ENCODE data around the gene NPHP1.
A peak's percentile ranks its signal among the peaks of the same experiment; 100 is the strongest.
"Not testable (repeated sequence)": the region's sequence is repeated elsewhere in the genome, so short reads cannot be mapped to it uniquely, and the experiment has no call there.

The NPHP1 gene

DNA sequence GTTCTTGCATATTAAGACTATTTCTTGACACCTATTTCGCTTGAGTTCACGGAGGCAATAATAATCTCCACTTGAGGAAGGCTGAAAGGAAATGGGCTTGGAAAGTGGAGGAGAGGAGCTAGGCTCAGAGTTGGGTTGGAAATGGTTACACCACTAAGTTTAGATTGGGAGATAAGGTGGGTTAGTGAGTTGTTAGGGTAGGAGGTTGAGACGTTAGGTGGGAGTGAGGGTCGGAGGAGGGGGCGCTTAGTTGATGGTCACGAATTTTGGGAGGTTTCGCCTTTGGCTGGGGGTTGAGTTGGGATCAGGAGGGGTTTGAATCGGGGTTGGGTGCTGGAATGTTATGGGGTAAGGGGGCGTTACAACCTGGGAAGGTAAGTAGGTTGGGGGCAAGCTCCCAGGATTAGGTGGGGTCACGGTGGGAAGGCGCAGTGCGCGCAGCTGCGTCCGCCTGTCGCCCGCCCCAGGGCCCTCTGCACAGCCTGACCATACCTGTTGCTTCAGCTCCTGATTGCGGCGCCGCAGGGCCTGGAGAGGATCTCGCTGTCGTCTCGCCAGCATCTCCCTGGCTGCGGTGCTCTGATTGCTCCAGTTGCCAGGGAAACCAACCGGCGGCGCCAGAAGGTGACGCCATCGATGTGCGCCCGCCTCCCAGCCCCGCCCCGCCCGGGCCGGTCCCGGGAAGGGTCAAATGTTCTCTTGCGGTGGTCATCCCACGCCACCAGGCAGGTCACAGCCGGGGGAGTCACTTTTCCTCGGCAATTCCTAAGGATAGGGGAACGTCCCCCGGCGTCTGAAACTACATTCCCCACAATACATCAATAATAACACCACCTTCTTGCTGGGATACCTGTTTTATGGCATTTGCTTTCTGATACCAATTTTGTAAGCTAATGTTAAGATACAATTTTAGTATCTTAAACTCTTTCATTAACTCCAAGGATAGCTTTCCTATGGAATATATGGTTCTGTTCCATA is at the start of gene NPHP1:
NPHP1 (minus strand) TSS at position 606 of the 978 bp plus-strand sequence; CDS start at position 561, 45 bp downstream.
- peak; percentile 43 for DNase-seq (ENCODE audit: low read depth)
- TF ChIP-seq, protein P1, sequence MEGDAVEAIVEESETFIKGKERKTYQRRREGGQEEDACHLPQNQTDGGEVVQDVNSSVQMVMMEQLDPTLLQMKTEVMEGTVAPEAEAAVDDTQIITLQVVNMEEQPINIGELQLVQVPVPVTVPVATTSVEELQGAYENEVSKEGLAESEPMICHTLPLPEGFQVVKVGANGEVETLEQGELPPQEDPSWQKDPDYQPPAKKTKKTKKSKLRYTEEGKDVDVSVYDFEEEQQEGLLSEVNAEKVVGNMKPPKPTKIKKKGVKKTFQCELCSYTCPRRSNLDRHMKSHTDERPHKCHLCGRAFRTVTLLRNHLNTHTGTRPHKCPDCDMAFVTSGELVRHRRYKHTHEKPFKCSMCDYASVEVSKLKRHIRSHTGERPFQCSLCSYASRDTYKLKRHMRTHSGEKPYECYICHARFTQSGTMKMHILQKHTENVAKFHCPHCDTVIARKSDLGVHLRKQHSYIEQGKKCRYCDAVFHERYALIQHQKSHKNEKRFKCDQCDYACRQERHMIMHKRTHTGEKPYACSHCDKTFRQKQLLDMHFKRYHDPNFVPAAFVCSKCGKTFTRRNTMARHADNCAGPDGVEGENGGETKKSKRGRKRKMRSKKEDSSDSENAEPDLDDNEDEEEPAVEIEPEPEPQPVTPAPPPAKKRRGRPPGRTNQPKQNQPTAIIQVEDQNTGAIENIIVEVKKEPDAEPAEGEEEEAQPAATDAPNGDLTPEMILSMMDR (IDR thresholded peaks at IDR 0.05; ENCODE audit: low read depth, low read length, missing control alignments) = no peak
- in situ Hi-C loops (cut with HindIII; ENCODE audit: low sequenced_read_pairs) = no loop called here
- H3K4me3 ChIP-seq (ENCODE audit: low read depth, low read length) = peak within 1 kb of the TSS; percentile 75

DNA sequence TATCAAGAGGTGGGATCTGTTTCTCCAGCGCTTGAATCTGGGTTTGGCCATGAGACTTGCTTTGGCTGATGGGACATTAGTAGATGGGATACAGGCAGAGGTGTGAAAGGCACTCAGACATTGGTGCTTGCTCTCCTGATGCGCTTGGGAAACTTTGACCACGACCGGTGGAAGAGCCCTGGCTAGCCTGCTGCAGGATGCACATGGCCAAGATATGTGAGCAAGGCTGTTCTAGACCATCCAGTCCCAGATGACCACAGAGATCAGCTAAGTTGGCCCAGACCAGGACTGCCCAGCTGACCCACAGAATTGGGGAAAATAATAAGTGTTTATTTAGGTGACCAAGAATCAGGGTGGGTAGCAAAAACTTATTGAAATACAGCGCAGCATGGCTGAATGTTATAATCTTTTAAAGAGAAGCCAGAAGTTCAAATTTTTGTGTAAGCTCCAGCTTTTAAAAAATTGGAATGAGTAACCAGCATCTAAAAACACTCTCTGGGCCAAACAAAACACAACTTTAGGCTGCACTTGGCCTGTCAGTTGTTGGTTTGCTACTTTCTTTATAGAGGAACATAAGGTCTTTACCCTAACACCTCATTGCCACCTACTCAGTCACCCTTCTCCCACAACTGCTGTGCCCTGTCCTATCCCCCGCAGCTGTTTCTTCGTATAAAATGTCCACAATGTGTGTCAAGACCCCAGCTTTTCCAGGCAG is 43.4 kb upstream of the NPHP1 start:
- peak; percentile 11 for DNase-seq (ENCODE audit: low read depth)
- in situ Hi-C loops (cut with HindIII; ENCODE audit: low sequenced_read_pairs); H3K4me3 ChIP-seq (ENCODE audit: low read depth, low read length): not testable (repeated sequence)

DNA sequence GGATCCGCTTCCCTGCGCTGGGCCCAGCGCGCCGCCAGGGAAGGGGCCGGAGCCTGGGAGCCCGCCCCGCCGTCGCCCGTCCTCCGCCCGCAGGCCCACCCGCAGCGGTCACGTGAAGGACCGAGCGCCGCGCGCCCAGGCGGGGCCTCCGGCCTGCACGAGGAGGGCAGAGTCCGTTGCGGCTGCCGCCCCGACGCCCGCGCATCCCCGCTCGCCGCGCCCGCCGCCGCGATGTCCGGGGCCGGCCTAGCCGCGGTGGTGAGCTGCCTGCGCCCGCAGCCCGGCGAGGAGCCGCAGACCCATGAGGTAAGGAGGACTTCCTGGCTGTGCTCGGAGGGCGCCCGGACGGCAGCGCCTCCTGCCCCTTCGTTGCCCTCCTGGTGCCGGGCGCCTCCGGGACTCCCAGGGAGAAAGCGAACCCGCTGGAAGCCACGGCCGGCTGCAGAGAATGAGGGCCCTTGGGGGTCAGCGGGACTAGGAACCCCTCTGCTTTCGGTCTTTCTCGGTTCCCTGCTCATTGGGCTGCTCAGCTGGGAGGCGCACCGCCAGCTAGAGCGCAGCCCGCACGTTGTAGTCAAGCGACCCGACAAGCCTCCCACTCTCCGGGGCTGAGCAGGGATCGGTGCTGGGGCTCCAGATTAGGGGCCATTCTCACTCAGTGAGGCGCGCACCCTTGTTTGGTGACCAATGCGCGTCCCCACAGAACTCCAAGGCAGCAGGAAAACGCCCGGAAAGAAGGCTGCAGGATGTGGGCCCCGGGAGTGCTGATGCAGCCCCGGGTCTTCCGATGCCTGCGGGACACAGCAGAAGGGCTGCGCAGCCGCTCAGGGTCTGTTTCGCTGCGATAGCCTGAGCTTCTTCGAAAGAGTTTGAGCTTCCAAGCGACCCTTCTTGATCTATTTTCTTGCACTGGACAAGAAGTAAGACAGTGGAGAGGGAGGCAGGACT is 40.9 kb upstream of the NPHP1 start:
- H3K4me3 ChIP-seq (ENCODE audit: low read depth, low read length); DNase-seq (ENCODE audit: low read depth); in situ Hi-C loops (cut with HindIII; ENCODE audit: low sequenced_read_pairs): not testable (repeated sequence)

DNA sequence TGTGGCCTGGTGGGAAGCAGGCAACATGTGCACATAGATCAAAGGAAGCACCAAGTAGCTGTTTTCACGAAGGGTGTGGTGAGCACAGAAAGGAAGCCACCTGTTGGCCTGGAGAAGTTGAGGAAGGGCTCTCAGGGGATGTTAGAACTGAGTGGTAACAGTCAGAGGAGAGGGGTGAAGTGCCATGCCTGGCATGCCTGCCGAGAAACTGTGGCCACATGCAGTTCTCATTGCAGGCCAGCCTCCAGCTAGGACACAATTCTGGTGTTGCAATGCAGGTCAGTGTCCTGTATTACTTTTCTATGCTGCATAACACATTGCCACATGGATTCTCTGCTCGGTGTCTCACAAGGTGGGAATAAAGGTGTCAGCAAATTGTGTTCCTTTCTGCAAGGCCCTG is 38.5 kb upstream of the NPHP1 start:
- in situ Hi-C loops (cut with HindIII; ENCODE audit: low sequenced_read_pairs); DNase-seq (ENCODE audit: low read depth); H3K4me3 ChIP-seq (ENCODE audit: low read depth, low read length): not testable (repeated sequence)

DNA sequence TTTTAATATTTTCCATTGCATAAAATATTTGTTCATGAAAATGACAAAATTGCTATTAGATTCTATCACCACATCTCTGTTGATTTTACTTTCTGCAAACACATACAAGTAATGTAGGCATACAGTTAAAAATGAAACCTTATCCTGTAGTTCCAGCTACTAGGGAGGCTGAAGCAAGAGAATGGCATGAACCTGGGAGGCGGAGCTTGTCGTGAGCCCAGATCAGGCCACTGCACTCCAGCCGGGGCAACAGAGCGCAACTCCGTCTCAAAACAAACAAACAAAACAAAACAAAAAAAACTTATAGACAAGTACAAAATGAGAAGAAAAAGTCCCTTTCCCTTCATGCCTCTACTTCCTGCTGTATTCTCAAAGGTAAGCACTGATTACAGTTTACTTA is 29.7 kb upstream of the NPHP1 start:
- in situ Hi-C loops (cut with HindIII; ENCODE audit: low sequenced_read_pairs); DNase-seq (ENCODE audit: low read depth); H3K4me3 ChIP-seq (ENCODE audit: low read depth, low read length): not testable (repeated sequence)

DNA sequence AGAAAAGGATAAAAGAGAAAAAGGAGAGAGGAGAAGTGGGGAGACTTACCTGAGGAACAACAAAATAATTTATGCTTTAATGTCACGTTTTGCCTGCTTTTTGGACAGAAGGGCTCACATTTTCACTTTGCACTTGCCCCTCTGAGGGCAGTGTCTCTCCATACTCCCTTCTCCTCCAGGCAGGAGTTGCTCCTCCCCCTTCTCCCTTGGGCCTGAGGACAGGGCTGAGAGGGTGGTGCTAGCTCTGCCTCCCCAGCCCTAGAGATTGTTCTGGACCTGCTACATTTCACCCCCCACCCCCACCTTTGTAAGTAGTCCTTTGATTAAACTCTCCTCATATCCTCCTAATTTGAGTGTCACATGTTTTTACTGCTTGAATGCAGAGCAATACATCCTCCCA is 25.1 kb upstream of the NPHP1 start:
- DNase-seq (ENCODE audit: low read depth); in situ Hi-C loops (cut with HindIII; ENCODE audit: low sequenced_read_pairs); H3K4me3 ChIP-seq (ENCODE audit: low read depth, low read length): not testable (repeated sequence)

DNA sequence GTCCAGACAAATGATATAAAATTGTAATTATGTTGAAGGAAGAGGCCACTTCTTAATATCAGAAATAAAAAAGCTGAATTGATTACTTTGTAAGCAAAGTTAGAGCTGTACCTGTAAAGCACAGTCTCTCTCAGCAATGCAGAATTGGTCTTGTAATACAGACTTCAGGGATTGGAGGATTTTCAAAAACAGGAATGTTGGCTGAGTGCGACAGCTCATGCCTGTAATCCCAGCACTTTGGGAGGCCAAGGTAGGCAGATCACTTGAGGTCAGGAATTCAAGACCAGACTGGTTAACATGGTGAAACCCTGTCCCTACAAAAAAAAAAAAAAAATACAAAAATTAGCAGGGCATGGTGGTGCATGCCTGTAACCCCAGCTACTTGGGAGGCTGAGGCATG is 17.8 kb upstream of the NPHP1 start:
- H3K4me3 ChIP-seq (ENCODE audit: low read depth, low read length); DNase-seq (ENCODE audit: low read depth); in situ Hi-C loops (cut with HindIII; ENCODE audit: low sequenced_read_pairs): not testable (repeated sequence)

DNA sequence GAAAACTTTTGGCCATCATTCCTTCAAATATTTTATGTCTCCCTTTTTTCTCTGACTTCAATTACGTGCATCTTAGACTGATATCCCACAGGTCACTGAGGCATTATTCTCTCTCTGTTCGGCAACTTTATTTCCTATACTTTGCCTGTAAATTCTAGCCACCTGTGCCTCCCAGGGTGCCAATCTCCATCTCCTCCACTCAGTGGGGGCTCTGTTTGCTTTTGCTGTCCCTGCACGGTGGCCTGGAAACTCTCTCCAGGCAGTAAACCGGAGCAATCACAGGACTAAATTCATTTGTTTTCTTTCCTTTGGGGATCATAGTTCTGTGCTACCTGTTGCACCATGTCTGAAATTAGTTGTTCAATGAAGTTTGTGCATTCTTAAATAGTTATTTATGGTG is 17.1 kb upstream of the NPHP1 start:
- in situ Hi-C loops (cut with HindIII; ENCODE audit: low sequenced_read_pairs) = no loop called here
- DNase-seq (ENCODE audit: low read depth) = no peak
- TF ChIP-seq, protein P1 (IDR thresholded peaks at IDR 0.05; ENCODE audit: low read depth, low read length, missing control alignments) = no peak
- no peak overlapping the region for H3K4me3 ChIP-seq (ENCODE audit: low read depth, low read length)

DNA sequence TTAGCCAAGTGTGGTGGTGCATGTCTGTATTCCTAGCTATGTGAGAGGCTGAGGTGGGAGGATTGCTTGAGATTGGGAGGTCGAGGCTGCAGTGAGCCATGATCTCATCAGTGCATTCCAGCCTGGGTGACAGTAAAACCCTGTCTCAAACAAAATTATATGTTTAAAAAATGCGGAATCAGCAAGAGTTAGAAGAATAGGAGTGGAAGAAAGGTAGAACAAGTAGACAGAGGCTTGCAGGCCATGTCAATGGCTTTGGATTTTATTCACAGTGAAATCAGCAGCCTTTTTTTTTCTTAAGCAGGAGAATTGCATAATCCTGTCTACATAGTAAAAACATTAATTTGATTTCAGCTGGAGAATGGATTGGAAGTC is 15.4 kb upstream of the NPHP1 start:
- TF ChIP-seq, protein P1 (IDR thresholded peaks at IDR 0.05; ENCODE audit: low read depth, low read length, missing control alignments) = no peak
- no peak overlapping the region for H3K4me3 ChIP-seq (ENCODE audit: low read depth, low read length)
- in situ Hi-C loops (cut with HindIII; ENCODE audit: low sequenced_read_pairs) = no loop called here
- no peak for DNase-seq (ENCODE audit: low read depth)
